Caco-2 (cell line): Measurements from ENCODE around the gene MAPK6. TPM values are rescaled to one million over a fixed set of nuclear protein-coding genes. Genes with fewer than 3 reads are reported as not detected.

Experiments
- BruUV-seq: library from RNA; stranded (reverse); fragments of 400-500 nt; replicated peaks from 2 replicates; lab custom pipeline; 2021; lab: Mats Ljungman, UMichigan
- CTCF ChIA-PET: fragments of 300-600 bp; sonication (Branson Sonifier 250); formaldehyde crosslinking; loops from one replicate; lab custom pipeline; 2022; ENCODE audit warnings: antibody characterized with exemption; lab: Charles Lee
- POLR2A ChIA-PET: fragments of 300-600 bp; sonication (Branson Sonifier 250); formaldehyde crosslinking; loops from one replicate; lab custom pipeline; 2022; ENCODE audit warnings: antibody characterized with exemption; lab: Charles Lee
- DNase-seq, 2 experiments: peaks; one replicate each; pipeline versions ENCODE4 v3.0.0 to v3.0.0-alpha.2; 2020 to 2022
- H3K27me3 ChIP-seq: replicated peaks from 2 replicates; pipeline ENCODE4 v1.6.0; 2011; ENCODE audit warnings: low read length; ENCODE audit not compliant: control insufficient read depth, insufficient read depth
- H3K36me3 ChIP-seq: 2 replicates; pipeline ENCODE4 v1.5.1; 2011; ENCODE audit warnings: low read length; ENCODE audit not compliant: control insufficient read depth, insufficient read depth
- H3K4me1 ChIP-seq: fragments of 250-450 bp; sonication (Bioruptor Pico); 2 replicates; pipeline ENCODE4 v1.5.1; 2020; ENCODE audit warnings: mild to moderate bottlenecking
- H3K4me3 ChIP-seq: 2 replicates; pipeline ENCODE4 v1.5.1; 2011; ENCODE audit warnings: low read depth, mild to moderate bottlenecking, control low read depth, low read length
- H3K9me3 ChIP-seq: fragments of 250-450 bp; sonication (Bioruptor Pico); 2 replicates; pipeline ENCODE4 v1.5.1; 2020; ENCODE audit warnings: mild to moderate bottlenecking, moderate library complexity
- H3K27ac Mint-ChIP-seq: one replicate; pipeline ENCODE4 v1.8.0; 2022; ENCODE audit warnings: mixed read lengths; ENCODE audit not compliant: unreplicated experiment
- H3K27me3 Mint-ChIP-seq: one replicate; pipeline ENCODE4 v1.8.0; 2022; ENCODE audit warnings: mixed read lengths; ENCODE audit not compliant: insufficient read depth, unreplicated experiment
- H3K36me3 Mint-ChIP-seq: one replicate; pipeline ENCODE4 v1.8.0; 2022; ENCODE audit warnings: mild to moderate bottlenecking, mixed read lengths; ENCODE audit not compliant: insufficient read depth, unreplicated experiment
- H3K4me1 Mint-ChIP-seq: one replicate; pipeline ENCODE4 v1.8.0; 2022; ENCODE audit warnings: low read depth, mixed read lengths; ENCODE audit not compliant: unreplicated experiment
- H3K4me3 Mint-ChIP-seq: one replicate; pipeline ENCODE4 v1.8.0; 2022; ENCODE audit warnings: mild to moderate bottlenecking, moderate library complexity, mixed read lengths; ENCODE audit not compliant: unreplicated experiment
- H3K9me3 Mint-ChIP-seq: one replicate; pipeline ENCODE4 v1.8.0; 2022; ENCODE audit warnings: mixed read lengths; ENCODE audit not compliant: unreplicated experiment
- intact Hi-C: fragments of 100-400 bp; cut with micrococcal nuclease; formaldehyde crosslinking; loops from one replicate; pipeline ENCODE4 v1.10.0; 2022; ENCODE audit not compliant: unreplicated experiment
- total RNA-seq: library from RNA; stranded (reverse); gene quantifications from 2 replicates; pipeline ENCODE4 v1.2.3, GENCODE V29; 2022
- TF ChIP-seq, protein P1 (sequence below), 2 experiments: fragments of 200-600 bp in 1 of 2; IDR thresholded peaks; 1 replicate in 1 of 2; 2 replicates in 1 of 2; pipeline versions ENCODE4 v1.5.1 to v1.8.0; 2011 to 2022; ENCODE audit warnings: antibody characterized with exemption in 1 of 2, control low read depth in 1 of 2, inconsistent platforms in 1 of 2, low read depth in 1 of 2, low read length in 1 of 2, mild to moderate bottlenecking in 1 of 2, moderate library complexity in 1 of 2; ENCODE audit not compliant: insufficient read depth in 1 of 2, severe bottlenecking in 1 of 2, unreplicated experiment in 1 of 2

Gene MAPK6
- total RNA-seq, 1 experiment from 2014 or later = 69.8 TPM

DNA sequence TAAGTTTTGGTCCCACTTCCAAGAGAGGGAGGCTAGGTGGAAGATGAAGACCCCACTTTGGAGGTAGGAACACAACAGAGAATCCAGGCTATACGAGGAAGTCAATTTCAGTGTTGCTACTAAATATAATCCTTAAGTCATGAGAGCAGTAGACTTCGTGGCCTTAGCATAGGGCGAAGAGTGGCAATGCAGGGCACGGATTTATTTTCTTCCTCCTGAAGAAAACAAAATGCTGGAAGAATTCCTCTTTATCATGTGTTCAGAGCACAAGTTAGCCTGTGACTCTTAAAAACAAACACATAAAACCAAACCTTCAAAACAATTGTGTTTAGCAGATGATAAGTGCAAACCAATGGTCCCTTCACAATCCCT, 74.1 kb downstream of the MAPK6 start:
- no peaks in the 10 kb centered on the region for H3K27me3 ChIP-seq
- TF ChIP-seq, protein P1, sequence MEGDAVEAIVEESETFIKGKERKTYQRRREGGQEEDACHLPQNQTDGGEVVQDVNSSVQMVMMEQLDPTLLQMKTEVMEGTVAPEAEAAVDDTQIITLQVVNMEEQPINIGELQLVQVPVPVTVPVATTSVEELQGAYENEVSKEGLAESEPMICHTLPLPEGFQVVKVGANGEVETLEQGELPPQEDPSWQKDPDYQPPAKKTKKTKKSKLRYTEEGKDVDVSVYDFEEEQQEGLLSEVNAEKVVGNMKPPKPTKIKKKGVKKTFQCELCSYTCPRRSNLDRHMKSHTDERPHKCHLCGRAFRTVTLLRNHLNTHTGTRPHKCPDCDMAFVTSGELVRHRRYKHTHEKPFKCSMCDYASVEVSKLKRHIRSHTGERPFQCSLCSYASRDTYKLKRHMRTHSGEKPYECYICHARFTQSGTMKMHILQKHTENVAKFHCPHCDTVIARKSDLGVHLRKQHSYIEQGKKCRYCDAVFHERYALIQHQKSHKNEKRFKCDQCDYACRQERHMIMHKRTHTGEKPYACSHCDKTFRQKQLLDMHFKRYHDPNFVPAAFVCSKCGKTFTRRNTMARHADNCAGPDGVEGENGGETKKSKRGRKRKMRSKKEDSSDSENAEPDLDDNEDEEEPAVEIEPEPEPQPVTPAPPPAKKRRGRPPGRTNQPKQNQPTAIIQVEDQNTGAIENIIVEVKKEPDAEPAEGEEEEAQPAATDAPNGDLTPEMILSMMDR (IDR thresholded peaks at IDR 0.05; ENCODE audit: insufficient read depth in 1 of 2, low read depth in 1 of 2, low read length in 1 of 2, severe bottlenecking in 1 of 2, unreplicated experiment in 1 of 2) = no peak
- H3K36me3 ChIP-seq = no peaks in the 10 kb centered on the region
- Mint-ChIP-seq H3K27me3 (no peaks in the 10 kb centered on the region), H3K4me1 (no peaks in the 10 kb centered on the region), H3K36me3 (no peaks in the 10 kb centered on the region), H3K4me3 (no peak overlapping the region), H3K27ac (no peak overlapping the region), H3K9me3 (peaks cover 17% of the 10 kb centered on the region)
- POLR2A ChIA-PET = no interaction called here
- no peaks in the 10 kb centered on the region for H3K4me1 ChIP-seq
- no peak for DNase-seq
- intact Hi-C loops = no loop called here
- H3K9me3 ChIP-seq = peaks cover 9% of the 10 kb centered on the region
- CTCF ChIA-PET = no interaction called here
- no TSS peak for BruUV-seq
- H3K4me3 ChIP-seq = no peak overlapping the region

- no peaks in the 10 kb centered on the region for H3K27me3 Mint-ChIP-seq
- H3K9me3 Mint-ChIP-seq = peaks cover 17% of the 10 kb centered on the region
- no peaks in the 10 kb centered on the region for H3K4me1 Mint-ChIP-seq
- ChIA-PET POLR2A (no interaction called here), CTCF (no interaction called here)
- H3K4me1 ChIP-seq = no peaks in the 10 kb centered on the region
- DNase-seq = no peak
- TF ChIP-seq, protein P1 (IDR thresholded peaks at IDR 0.05; ENCODE audit: insufficient read depth in 1 of 2, low read depth in 1 of 2, low read length in 1 of 2, severe bottlenecking in 1 of 2, unreplicated experiment in 1 of 2) = no peak
- peaks cover 9% of the 10 kb centered on the region for H3K9me3 ChIP-seq
- no peak overlapping the region for H3K4me3 ChIP-seq
- intact Hi-C loops = no loop called here
- no peak overlapping the region for H3K27ac Mint-ChIP-seq
- no TSS peak for BruUV-seq
- H3K4me3 Mint-ChIP-seq = no peak overlapping the region
- H3K36me3 ChIP-seq = no peaks in the 10 kb centered on the region
- no peaks in the 10 kb centered on the region for H3K36me3 Mint-ChIP-seq
- H3K27me3 ChIP-seq = no peaks in the 10 kb centered on the region
Measured at GRCh38 chr15:52093539-52094510, 74.8 kb downstream of the MAPK6 start.

DNA sequence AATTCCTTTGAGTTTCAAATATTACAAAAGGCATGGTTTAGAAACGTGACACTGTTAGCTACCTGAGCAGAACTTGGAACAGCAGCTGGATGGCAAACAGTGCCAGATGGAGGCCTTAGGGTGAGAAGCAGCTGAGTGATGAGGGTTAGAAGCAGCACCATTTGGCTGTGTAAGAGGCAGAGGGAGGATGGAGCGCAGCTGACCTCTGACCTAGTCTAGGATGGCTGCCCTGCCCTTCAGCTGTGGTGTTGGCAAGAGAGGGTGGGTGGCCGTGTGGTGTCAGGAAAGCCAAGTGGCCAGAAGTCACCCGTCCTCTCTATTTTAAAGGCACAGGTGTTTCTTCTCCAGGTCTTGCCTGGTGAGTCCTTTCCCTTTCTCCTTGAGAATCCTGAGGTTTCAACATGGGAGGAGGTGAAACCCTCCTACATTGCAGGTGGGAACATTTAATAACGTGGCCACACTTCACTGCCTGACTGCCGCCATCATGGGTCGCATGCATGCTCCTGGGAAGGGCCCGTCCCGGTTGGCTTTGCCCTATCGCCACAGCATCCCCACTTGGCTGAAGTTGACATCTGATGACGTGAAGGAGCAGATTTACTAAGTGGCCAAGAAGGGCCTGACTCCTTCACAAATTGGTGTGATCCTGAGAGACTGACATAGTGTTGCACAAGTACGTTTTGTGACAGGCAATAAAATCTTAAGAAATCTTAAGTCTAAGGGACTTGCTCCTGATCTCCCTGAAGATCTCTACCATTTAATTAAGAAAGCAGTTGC, 76.0 kb downstream of the MAPK6 start:
- TF ChIP-seq, protein P1 (IDR thresholded peaks at IDR 0.05; ENCODE audit: insufficient read depth in 1 of 2, low read depth in 1 of 2, low read length in 1 of 2, severe bottlenecking in 1 of 2, unreplicated experiment in 1 of 2) = no peak
- no TSS peak for BruUV-seq
- Histone ChIP-seq H3K4me3 (no peak overlapping the region), H3K27me3 (no peaks in the 10 kb centered on the region), H3K4me1 (no peaks in the 10 kb centered on the region), H3K36me3 (no peaks in the 10 kb centered on the region), H3K9me3 (peaks cover 5% of the 10 kb centered on the region; the same call in 1 of the 2 replicates)
- Mint-ChIP-seq H3K4me1 (no peaks in the 10 kb centered on the region), H3K4me3 (no peak overlapping the region), H3K9me3 (peaks cover 7% of the 10 kb centered on the region), H3K27me3 (no peaks in the 10 kb centered on the region), H3K27ac (no peak overlapping the region), H3K36me3 (no peaks in the 10 kb centered on the region)
- CTCF ChIA-PET = no interaction called here
- no peak for DNase-seq
- POLR2A ChIA-PET = no interaction called here
- intact Hi-C loops = no loop called here
